Pulmonary artery endothelial cell (primary cell): Measurements from ENCODE around the gene OSBPL3. TPM values are rescaled to one million over a fixed set of nuclear protein-coding genes. Genes with fewer than 3 reads are reported as not detected.

Source experiments
- DNase-seq: peaks from one replicate; pipeline ENCODE4 v3.0.0-alpha.2; 2011; ENCODE audit warnings: low read depth, low spot score
- total RNA-seq: library from RNA; depleted of rRNA; stranded (reverse); fragments of >200 nt; gene quantifications from 2 replicates; pipeline ENCODE4 v1.2.3, GENCODE V29; 2014

Gene OSBPL3
- total RNA-seq, 1 donor from 2014 or later: 28.2 TPM

GRCh38 chr7:24981171-24981951 is 1.4 kb upstream of the OSBPL3 start:
- peak; percentile 13 for DNase-seq

DNA sequence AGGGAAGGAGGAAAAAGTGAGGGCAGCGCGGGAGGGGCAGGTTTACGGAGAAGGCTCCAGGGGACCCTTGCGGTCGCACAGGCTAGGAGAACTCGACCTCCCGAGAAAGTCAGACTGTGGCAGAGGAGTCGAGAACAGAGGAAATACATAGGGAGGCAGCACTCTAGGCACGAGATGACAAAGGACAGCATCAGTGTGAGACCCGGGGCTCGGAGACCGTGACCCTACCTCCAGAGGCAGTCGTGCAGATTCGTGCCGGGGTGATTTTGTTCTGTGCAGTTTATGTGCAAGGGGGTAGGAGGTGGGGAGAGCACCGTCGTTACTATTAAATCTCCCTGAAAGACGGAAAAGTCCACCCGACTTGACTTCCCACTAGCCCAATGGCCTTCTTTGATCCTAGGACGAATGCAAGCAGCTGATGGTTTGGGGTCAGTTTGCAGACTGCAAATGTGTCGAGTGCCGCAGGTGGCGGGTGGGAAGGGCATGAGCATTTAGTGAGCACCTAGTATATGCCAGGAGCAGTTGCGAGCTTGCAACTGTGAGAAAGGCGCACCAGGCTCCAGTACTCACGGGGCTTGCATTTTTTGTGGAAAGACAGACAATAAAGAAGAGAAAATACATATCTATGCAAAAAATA is 674 bp upstream of the OSBPL3 start:
- DNase-seq: no peak

- no peak for DNase-seq
These were observed 512 bp downstream of the OSBPL3 start for GRCh38 chr7:24979470-24979862.

DNA sequence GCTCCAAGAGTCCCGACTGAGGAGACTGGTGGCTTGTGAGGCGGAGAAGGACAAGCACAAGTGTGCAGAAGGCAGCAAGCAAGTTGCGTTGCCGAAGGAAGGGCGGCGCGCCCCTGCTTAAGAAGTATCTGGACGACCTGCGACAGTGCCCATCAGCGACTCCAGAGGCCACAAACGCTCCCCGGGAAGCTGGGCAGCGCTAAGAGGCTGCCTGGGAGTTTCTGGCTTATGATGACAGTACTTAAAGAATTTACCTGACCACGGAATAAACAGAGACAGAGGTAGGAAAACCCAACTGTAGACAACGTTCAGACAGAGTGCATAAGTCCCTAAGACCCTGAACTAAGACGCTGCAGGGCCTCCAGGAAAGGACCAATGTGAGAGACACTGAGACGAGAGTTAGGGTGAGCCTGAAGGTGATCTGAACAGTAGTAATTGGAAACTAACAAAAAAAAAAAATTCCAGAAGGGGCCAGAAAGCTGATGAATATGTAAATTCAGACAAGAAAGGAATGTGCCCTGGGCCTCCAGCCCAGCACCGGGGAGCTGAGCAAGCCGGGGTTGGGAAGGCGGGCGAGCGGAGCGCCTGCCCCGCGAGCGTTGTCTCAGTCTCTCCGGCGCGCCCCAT is 1.0 kb downstream of the OSBPL3 start:
- DNase-seq: no peak

DNA sequence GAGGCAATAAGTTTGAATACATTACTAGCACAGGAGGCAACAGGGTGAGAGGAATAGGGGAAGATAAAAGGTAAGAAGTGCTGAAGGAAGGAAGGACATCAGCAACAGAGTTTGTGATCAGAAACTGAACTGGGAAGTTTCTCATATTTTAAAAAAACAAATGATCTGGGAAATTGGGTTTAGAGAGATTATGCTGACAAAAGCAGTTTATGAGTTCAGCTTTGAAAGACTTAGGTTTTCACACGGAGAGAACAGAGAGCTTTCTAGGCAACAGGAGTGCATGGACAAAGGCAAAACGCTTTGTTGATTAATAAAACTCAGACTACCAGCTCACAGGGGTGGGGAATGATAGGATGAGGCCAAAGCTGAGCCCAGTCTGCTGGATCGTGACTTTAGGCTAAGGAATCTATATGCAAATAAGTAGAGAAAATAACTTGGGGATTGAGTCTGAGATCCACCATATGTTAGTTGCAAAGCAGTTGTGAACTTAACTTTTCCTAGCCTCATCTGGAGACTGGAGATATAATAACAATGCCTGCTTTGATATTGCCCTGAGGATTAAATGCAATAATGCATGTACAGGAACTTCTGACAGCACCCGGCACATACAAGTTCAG is 4.2 kb downstream of the OSBPL3 start:
- DNase-seq: no peak

DNA sequence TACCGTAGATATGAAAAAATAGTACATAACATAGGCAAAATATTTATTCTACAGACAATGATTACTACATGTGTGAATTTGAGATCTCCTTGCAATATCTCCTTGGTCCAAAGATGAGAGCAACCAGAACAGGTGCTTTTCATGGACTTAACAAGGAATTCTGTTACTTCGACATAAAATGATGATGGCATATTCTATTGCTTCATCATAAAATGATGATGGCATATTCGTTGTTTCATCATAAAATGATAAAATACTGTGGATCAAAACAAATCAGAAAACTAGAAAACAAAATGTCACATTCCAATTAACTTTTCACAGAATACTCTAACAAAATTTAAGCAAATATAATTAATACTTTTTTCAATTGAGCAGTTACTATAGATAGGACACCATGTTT is 4.8 kb downstream of the OSBPL3 start:
- DNase-seq: no peak

DNA sequence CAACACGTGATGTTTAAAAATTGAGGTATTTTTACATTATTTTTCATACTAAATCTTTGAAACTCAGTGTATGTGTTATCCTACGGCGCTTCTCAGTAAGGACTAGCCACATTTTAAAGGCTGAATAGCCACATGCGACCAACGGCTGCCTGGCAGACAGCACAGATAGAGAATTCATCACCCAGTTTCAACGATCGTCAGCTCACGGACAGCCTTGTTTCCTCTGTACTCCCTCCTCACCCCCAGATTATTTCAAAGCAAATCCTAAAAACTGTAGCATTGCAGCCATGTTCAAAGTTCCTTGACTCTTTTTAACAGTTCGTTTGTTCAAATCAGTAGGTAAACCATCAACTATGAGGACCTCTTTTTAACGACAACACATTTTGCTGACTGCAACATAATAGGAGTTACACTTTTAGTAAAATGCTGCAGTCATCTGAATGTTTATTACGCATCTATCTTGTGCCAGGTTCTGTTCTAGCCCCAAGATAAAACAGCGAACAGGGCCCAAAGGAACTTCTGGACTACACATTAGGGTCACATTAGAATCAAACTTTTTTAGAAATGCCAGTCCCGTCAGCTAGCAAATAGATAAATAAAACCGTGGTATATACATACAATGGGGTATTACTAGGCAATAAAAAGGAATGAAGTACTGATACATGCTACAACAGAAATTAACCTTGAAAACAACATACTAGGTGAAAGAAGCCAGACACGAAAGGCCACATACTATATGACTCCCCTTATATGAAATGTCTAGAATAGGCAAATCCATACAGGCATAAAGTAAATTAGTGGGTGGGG is 5.7 kb downstream of the OSBPL3 start:
- DNase-seq: no peak

- no peak for DNase-seq
These were observed 7.0 kb downstream of the OSBPL3 start for GRCh38 chr7:24972991-24973390.

DNA sequence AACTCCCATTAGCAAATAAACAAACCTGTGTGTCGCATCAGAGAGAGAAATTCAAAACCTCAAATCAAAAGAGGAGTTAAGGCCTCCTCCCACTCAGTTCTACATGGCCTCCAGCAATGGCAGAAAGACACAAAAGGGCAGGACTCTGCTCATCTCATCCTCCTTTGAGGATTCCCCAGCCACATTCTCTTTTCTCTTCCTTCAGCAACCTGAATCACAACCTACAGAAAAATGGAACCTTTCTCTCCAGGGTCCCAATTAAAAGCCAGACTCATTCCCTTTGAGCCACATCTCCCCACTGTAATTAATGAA is 7.9 kb downstream of the OSBPL3 start:
- DNase-seq: no peak

GRCh38 chr7:24971333-24972165 is 8.4 kb downstream of the OSBPL3 start:
- DNase-seq: peak; percentile 27

DNA sequence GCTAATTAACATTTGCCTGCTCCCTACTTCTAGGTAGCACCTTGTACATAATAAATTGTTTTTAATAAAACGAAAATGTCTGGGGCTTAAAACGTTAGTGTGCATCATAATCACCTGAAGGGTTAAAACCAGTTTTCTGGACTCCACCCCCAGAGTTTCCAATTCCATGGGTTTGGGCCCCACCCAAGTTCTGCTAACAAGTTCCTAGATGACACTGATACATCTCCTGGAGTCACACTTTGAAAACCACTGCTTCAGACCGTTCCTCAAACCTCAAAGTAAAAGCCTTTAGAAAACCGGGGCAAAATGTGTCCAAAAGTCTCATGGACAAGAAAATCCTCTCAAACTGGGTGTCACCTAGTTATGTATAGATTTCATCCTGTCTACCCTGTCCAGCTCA is 9.3 kb downstream of the OSBPL3 start:
- no peak for DNase-seq

- DNase-seq: no peak
These were observed 11.8 kb downstream of the OSBPL3 start for GRCh38 chr7:24968165-24968564.

DNA sequence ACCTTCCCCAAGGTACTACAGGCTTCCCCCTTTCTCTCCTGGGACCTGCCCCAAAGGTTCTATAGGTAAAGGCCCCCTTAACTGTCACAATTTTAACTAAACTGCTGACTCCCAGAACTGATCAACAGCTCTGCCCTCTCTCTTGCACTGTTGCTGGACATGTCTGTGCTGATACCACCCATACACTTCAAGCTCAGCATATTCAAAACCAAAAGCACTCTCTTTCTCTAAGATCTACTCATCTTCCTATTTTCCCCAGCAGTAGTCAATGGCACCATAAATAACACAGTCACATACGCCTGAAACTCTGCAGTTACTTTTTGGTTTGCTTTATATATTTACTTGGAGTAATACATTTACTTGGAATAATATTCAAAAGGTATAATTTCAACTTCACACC is 12.3 kb downstream of the OSBPL3 start:
- no peak for DNase-seq

- DNase-seq: no peak
These were observed 13.2 kb downstream of the OSBPL3 start for GRCh38 chr7:24966802-24967201.

DNA sequence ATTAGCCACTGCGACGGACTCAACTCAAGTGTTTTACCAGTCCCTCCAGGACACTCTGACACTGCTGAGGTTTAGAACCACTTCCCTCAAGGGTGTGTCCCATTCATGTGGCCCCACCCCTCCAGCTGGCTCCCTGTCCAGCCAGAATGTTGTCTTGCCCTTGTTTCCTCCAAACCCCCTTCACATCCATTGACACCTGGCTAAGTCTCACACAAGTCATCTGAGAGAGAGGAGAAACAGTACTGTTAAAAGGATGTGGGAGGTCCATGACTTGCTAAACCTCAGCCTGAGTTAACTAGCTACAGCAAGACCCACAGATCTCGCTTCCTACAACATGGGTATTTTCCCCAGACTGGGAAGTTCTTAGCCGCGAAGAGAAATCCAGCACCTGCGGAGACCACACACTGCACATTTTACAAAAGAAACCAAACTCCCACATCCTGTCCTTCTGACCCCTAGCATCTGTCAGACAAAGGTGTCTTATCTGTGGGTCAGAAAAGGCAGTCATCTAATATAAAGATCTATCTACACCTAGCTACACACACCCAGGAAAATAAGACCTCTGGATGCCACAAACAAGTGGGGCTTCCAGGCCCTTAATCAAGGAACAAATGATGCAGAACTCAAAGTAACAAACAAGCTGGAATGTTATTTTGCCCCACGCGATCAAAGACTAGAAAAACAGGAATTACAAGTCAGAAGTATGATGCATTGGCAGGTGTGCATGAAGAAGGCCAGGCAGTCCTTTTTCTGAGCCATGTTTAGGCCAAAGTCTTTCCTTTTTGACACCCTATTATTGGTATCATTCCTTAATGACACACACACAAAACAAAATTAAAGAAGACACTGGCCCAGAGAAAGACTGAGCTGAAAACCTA is 13.9 kb downstream of the OSBPL3 start:
- no peak for DNase-seq

DNA sequence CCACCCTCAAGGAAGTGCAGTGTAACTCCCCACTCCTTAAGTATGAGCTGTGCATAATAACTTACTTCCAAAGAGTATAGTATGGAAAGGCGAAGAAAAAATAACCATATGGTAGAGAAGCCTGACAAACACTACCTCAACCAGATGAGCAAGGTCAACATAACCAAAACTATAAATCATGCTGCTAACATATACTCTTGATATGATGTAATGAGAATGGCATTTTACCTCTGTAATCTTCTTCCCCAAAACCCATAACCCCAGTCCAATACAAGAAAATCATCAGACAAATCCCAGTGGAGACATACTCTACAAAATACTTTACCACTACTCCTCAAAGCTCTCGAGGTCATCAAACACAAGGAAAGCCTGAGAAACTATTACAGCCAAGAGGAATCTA is 15.8 kb downstream of the OSBPL3 start:
- DNase-seq: no peak

GRCh38 chr7:24963218-24963617 is 16.8 kb downstream of the OSBPL3 start:
- no peak for DNase-seq

GRCh38 chr7:24962418-24962962 is 17.5 kb downstream of the OSBPL3 start:
- no peak for DNase-seq

DNA sequence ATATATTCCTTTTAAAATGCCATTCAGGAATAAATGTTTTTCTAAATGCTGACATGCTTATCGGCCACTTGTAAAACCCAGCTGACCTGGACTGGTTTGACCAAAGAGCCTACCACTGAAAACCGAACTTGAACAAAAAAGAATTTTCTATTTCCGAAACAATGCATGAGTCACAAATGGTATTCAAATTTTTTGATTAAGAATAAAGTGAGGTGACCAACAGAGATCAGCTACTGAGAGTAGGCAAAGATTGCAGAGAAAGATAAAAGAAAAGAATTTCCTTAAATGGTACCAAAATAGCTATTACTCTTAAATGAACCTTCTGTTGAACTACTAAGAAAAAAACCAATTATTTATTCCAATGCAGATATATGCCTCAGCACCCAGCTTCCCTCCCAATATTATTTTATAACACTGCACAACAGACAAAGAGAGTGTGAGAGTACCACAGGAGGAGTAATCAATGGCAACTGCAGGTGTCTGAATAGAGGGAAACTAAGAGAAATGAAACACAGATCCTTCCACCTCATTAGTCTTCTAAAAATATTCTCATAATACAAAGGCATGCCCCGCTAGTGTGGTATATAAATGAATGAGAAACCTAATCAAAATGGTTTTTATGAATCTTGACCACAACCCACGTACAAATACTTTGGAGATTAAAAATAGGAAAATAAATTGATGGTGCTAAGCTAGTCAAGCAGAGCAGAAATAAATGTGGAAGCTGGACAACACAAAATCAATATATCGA is 20.1 kb downstream of the OSBPL3 start:
- DNase-seq: no peak
